Brain microvascular endothelial cell (primary cell): ENCODE measurements around the gene SLC7A6OS.

Experiments used
- DNase-seq: peaks from one replicate; pipeline ENCODE4 v3.0.0-alpha.2; 2020
- H3K27ac ChIP-seq: fragments of 250-450 bp; sonication (Bioruptor Pico); 2 replicates; pipeline ENCODE4 v1.5.1; 2020; ENCODE audit warnings: mild to moderate bottlenecking, moderate library complexity
- H3K27me3 ChIP-seq: fragments of 250-450 bp; sonication (Bioruptor Pico); replicated peaks from 2 replicates; pipeline ENCODE4 v1.5.1; 2020; ENCODE audit warnings: mild to moderate bottlenecking
- H3K36me3 ChIP-seq: fragments of 250-450 bp; sonication (Bioruptor Pico); replicated peaks from 2 replicates; pipeline ENCODE4 v1.5.1; 2020; ENCODE audit warnings: mild to moderate bottlenecking
- H3K4me3 ChIP-seq: 2 replicates; pipeline ENCODE4 v1.5.1; 2011; ENCODE audit warnings: low read depth, mild to moderate bottlenecking, control low read depth, low read length, moderate library complexity
- in situ Hi-C: cut with HindIII; loops from 2 replicates; pipeline ENCODE4 v1.10.0; 2017; ENCODE audit warnings: low sequenced_read_pairs, low pct_ligation_motif_present
- TF ChIP-seq, protein P1 (sequence below): IDR thresholded peaks from 2 replicates; pipeline ENCODE4 v1.5.1; 2011; ENCODE audit warnings: low read depth, mild to moderate bottlenecking, moderate library complexity, low read length, control low read depth, inconsistent platforms; ENCODE audit errors: missing control alignments

SLC7A6OS gene

DNA sequence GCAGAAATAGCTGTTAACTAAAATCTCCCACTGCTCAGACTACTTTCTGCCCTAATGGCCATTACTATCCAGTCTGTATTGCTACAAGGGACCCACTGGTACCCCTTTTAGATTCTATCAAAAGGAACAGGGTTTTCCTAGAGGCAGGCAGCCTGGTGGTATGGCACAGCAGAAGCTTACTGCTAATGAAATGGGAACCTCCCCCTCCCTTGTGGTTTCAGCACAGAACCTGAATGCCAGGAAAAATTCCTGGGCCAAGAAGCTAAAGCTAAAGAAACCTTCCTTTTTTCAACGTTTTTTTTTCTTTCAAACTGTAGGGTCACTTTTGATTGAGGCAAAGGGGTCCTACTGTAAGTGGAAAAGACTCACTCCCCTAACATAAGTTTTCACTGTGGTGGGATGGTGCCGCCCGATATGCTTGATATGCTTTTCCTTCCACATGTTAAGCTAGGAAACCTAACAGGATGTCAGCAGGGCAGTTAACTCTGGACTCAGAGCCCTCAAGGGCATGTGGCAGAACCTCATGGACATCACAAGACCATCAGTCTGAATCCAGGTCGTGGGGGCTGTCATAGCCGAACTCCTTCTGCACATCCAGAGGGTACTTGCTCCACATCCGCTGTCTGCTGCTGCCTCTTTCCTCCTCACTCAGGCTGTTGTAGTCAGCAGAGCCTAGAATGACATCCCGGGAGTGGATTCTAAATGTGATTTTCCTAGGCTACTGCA lies 9.8 kb downstream of the SLC7A6OS start:
- H3K27ac ChIP-seq, result no peak overlapping the region
- H3K36me3 ChIP-seq, result peaks cover 82% of the 10 kb centered on the region
- no peak overlapping the region for H3K4me3 ChIP-seq
- in situ Hi-C loops, result no loop called here
- DNase-seq, result no peak
- no peaks in the 10 kb centered on the region for H3K27me3 ChIP-seq
- TF ChIP-seq, protein P1, sequence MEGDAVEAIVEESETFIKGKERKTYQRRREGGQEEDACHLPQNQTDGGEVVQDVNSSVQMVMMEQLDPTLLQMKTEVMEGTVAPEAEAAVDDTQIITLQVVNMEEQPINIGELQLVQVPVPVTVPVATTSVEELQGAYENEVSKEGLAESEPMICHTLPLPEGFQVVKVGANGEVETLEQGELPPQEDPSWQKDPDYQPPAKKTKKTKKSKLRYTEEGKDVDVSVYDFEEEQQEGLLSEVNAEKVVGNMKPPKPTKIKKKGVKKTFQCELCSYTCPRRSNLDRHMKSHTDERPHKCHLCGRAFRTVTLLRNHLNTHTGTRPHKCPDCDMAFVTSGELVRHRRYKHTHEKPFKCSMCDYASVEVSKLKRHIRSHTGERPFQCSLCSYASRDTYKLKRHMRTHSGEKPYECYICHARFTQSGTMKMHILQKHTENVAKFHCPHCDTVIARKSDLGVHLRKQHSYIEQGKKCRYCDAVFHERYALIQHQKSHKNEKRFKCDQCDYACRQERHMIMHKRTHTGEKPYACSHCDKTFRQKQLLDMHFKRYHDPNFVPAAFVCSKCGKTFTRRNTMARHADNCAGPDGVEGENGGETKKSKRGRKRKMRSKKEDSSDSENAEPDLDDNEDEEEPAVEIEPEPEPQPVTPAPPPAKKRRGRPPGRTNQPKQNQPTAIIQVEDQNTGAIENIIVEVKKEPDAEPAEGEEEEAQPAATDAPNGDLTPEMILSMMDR, result no peak

DNA sequence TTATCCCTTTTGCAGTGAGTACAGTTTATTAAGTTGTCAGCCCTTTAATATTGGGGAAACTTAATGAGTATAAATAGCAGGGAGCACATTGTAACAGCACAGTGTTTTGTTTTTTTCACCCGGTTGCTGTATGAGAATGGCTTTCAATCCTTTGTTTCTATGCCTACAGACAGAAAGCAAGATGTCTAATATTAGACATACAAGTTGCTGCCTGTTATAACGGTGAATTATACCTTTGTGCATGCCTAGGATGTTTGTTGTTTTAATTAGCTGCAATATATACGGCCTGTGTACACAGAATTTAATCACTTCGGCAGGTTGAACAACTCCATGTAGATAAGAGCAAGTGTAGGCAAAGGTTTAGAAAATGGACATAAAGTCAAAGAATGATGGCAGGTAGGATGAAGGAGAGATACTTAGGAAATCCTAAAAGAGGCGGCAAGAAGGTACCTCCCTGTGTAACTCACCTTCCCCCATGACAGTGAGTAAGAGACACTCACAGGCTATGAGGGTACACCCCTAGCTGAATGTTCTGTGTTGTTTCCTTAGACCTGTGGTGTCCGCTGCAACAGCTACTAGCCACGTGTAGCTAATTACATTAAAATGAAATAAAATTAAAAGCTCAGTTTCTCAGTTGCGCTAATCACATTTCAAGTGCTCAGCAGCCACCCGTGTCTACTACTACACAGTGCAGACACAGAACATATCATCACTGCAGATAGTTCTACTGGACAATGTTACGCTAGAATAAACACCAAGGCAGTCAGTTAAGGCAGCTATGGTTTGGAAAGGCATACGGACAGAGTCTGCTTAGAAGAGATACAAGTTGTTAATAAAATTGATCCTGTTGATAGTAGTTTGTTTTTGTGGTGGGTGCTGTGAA lies 10.9 kb downstream of the SLC7A6OS start:
- Histone ChIP-seq H3K36me3 (peaks cover 81% of the 10 kb centered on the region), H3K4me3 (no peak overlapping the region), H3K27me3 (no peaks in the 10 kb centered on the region), H3K27ac (no peak overlapping the region)
- in situ Hi-C loops, result no loop called here
- TF ChIP-seq, protein P1, result no peak
- DNase-seq, result no peak

DNA sequence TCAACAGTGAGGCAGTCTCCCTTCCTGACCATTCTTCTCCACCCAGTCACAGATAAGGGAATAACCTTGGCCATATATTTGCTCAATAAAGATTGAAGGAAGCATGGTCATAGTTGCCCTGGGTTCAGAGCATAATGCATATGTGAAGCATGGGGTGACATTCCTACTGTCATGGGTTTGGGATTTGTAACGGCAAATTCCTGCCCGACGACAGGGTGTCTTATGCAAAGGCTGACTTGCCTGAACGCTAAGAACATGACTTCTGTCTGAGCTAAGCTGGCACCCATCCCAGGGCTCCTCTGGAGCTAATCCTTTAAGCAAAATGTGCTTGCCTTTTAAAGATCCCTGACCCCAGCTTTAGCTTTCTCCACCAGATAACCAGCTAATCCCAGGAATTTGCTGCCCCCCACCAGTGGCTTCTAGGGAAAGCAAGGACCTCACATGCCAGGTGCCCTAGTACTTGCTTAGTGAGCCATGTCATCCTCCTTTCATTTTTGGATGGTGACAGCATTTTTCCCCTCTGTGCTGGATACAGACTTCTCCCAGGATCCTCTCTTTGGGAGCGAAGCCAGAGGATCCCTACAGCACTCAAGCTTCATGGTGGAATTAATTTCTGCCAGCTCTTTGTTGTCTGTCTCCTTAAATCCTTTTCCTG lies 11.7 kb downstream of the SLC7A6OS start:
- TF ChIP-seq, protein P1, result no peak
- Histone ChIP-seq H3K4me3 (no peak overlapping the region), H3K27ac (no peak overlapping the region), H3K36me3 (peaks cover 82% of the 10 kb centered on the region), H3K27me3 (no peaks in the 10 kb centered on the region)
- in situ Hi-C loops, result no loop called here
- peak; percentile 49 for DNase-seq

DNA sequence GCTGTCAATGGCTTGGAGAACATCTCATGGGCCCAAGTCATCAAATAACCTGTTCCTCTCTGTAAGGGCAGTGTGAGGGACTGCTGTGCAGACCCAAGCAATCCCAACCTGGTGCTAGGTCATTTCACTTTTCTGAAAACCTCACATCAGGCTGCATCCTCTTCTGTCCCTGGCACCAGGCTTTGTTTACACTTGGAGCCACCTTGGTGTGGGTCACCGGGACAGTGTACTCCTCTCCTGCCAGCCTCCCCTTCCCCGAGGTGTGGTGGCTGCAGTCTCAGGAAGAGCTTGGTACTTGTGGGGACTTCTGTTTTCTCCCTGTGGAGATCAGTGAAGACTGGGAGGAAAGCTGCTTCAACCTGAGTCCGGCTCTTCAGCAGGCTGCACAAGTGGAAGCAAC lies 12.4 kb downstream of the SLC7A6OS start:
- Histone ChIP-seq H3K4me3 (no peak overlapping the region), H3K27ac (no peak overlapping the region), H3K27me3 (no peaks in the 10 kb centered on the region), H3K36me3 (peaks cover 82% of the 10 kb centered on the region)
- TF ChIP-seq, protein P1, result no peak
- no peak for DNase-seq
- in situ Hi-C loops, result no loop called here

DNA sequence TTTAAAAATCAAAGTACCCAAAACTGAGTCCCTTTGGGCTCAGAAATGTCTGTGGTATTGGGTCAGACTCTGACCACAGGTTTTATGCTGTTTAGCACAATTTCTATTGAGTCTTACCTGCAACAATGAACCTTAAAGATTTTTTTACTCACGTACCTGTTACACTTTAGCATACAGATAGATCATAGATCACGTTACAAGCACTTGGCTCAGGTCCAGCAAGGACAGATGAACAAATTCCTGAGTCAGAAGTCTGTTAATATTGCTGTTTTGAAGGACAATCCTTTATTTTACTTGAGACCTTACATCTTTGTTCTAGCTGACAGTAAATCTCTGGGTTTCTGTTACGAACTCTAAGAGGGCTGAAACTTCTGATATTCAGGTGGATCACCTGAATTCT lies 12.8 kb downstream of the SLC7A6OS start:
- no peak for DNase-seq
- Histone ChIP-seq H3K27me3 (no peaks in the 10 kb centered on the region), H3K4me3 (no peak overlapping the region), H3K36me3 (peaks cover 84% of the 10 kb centered on the region), H3K27ac (no peak overlapping the region)
- in situ Hi-C loops, result no loop called here
- TF ChIP-seq, protein P1, result no peak
